A549 (cell line): ENCODE results near the gene EGFL7. TPM values are rescaled to one million over a fixed set of nuclear protein-coding genes. Genes with fewer than 3 reads are reported as not detected.

ENCODE experiments used
- ATAC-seq, 2 experiments: fragments of 200-7000 bp in 1 of 2; fragments of >200 bp in 1 of 2; cut with Nextera tagmentation in 1 of 2; cut with Tn5 transposase in 1 of 2; 3 replicates each; pipeline versions ENCODE4 v1.8.0 to v1.9.1; 2018 to 2020; ENCODE audit warnings: mild to moderate bottlenecking in 1 of 2, moderate library complexity in 1 of 2
- CTCF ChIA-PET: fragments of 300-600 bp; sonication (Branson Sonifier 250); formaldehyde crosslinking; extraction: SDS; loops from one replicate; lab custom pipeline; 2021; ENCODE audit warnings: antibody characterized with exemption, inconsistent platforms; lab: Yijun Ruan, JAX
- POLR2A ChIA-PET: fragments of 350-600 bp; formaldehyde crosslinking; extraction: SDS; loops from one replicate; lab custom pipeline; 2021; ENCODE audit warnings: antibody characterized with exemption, inconsistent platforms; lab: Yijun Ruan, JAX
- DNase-seq, 2 experiments: peaks; one replicate each; pipeline versions ENCODE4 v3.0.0 to v3.0.0-alpha.2; 2011 to 2016; ENCODE audit warnings: low read depth in 1 of 2, low spot score in 1 of 2
- FAIRE-seq: peaks from 2 replicates; lab custom pipeline; 2011; peaks lifted over from hg19 to GRCh38; lab: Jason Lieb, UNC
- H3K27ac ChIP-seq, 2 experiments: fragments of >200 bp; sonication (Bioruptor Twin); formaldehyde crosslinking; 3 replicates each; pipeline ENCODE4 v1.5.1; 2016 to 2017
- H3K4me1 ChIP-seq: fragments of >200 bp; sonication (Bioruptor Twin); formaldehyde crosslinking; 3 replicates; pipeline ENCODE4 v1.6.1; 2016
- H3K4me2 ChIP-seq: fragments of >200 bp; sonication (Bioruptor Twin); formaldehyde crosslinking; 3 replicates; pipeline ENCODE4 v1.6.1; 2016
- H3K4me3 ChIP-seq: fragments of >200 bp; sonication (Bioruptor Twin); formaldehyde crosslinking; 3 replicates; pipeline ENCODE4 v1.5.1; 2016
- H3K9me3 ChIP-seq: fragments of >200 bp; sonication (Bioruptor Twin); formaldehyde crosslinking; 3 replicates; pipeline ENCODE4 v1.6.1; 2016
- BCL3 ChIP-seq: fragments of >200 bp; sonication (Bioruptor Twin); formaldehyde crosslinking; IDR thresholded peaks from 3 replicates; pipeline ENCODE4 v1.6.1; 2016
- BHLHE40 ChIP-seq: IDR thresholded peaks from 2 replicates; pipeline ENCODE4 v1.6.1; 2012; ENCODE audit warnings: low read depth, low read length, inconsistent platforms
- CBX2 ChIP-seq: fragments of 200-600 bp; sonication (generic); IDR thresholded peaks from 2 replicates; pipeline ENCODE4 v1.6.1; 2016; ENCODE audit warnings: low read depth, mild to moderate bottlenecking, borderline replicate concordance
- CBX8 ChIP-seq: fragments of 200-600 bp; sonication (generic); IDR thresholded peaks from 2 replicates; pipeline ENCODE4 v1.6.1; 2016
- CEBPB ChIP-seq, 2 experiments: fragments of >200 bp in 1 of 2; sonication (Bioruptor Twin) in 1 of 2; formaldehyde crosslinking in 1 of 2; IDR thresholded peaks; 2 replicates each; pipeline ENCODE4 v1.6.1; 2012 to 2016
- E2F6 ChIP-seq: IDR thresholded peaks from 2 replicates; pipeline ENCODE4 v1.6.1; 2012; ENCODE audit warnings: low read depth, borderline replicate concordance
- ELK1 ChIP-seq: fragments of 150-350 bp; IDR thresholded peaks from 2 replicates; pipeline ENCODE4 v1.6.1; 2014; ENCODE audit warnings: low read depth, mild to moderate bottlenecking, low read length
- ESRRA ChIP-seq: fragments of 150-350 bp; IDR thresholded peaks from 2 replicates; pipeline ENCODE4 v1.6.1; 2014; ENCODE audit warnings: mild to moderate bottlenecking, low read length, borderline replicate concordance
- FOSB ChIP-seq: fragments of 250-450 bp; sonication (Bioruptor Pico); IDR thresholded peaks from 2 replicates; pipeline ENCODE4 v1.5.0; 2020; ENCODE audit warnings: mild to moderate bottlenecking, moderate library complexity
- FOSL2 ChIP-seq, 2 experiments: fragments of 450-650 bp in 1 of 2; fragments of >200 bp in 1 of 2; sonication (Bioruptor Twin) in 1 of 2; formaldehyde crosslinking; IDR thresholded peaks; 2 replicates each; pipeline versions ENCODE4 v1.5.0 to v1.6.1; 2016 to 2020; ENCODE audit warnings: mild to moderate bottlenecking in 1 of 2, moderate library complexity in 1 of 2
- GATA3 ChIP-seq: IDR thresholded peaks from 2 replicates; pipeline ENCODE4 v1.6.1; 2012; ENCODE audit warnings: borderline replicate concordance
- HEYL ChIP-seq: fragments of 250-450 bp; sonication (Bioruptor Pico); IDR thresholded peaks from 2 replicates; pipeline ENCODE4 v1.8.0; 2021; ENCODE audit warnings: mild to moderate bottlenecking, moderate library complexity
- HMGXB4 ChIP-seq: fragments of 250-450 bp; sonication (Bioruptor Pico); IDR thresholded peaks from 2 replicates; pipeline ENCODE4 v1.5.0; 2021; ENCODE audit warnings: mild to moderate bottlenecking, moderate library complexity, borderline replicate concordance
- HOXB5 ChIP-seq: fragments of 250-450 bp; sonication (Bioruptor Pico); IDR thresholded peaks from 2 replicates; pipeline ENCODE4 v1.5.0; 2020; ENCODE audit warnings: mild to moderate bottlenecking, moderate library complexity
- JUN ChIP-seq, 2 experiments: fragments of >200 bp; sonication (Bioruptor Twin); formaldehyde crosslinking; IDR thresholded peaks; 2 replicates in 1 of 2; 3 replicates in 1 of 2; pipeline ENCODE4 v1.6.1; 2016 to 2017
- JUNB ChIP-seq: fragments of >200 bp; sonication (Bioruptor Twin); formaldehyde crosslinking; IDR thresholded peaks from 2 replicates; pipeline ENCODE4 v1.6.1; 2016
- MAFK ChIP-seq: fragments of 450-650 bp; IDR thresholded peaks from 2 replicates; pipeline ENCODE4 v1.6.1; 2014; ENCODE audit not compliant: partially characterized antibody
- MAX ChIP-seq: IDR thresholded peaks from 2 replicates; pipeline ENCODE4 v1.6.1; 2012
- MAZ ChIP-seq: fragments of 150-350 bp; IDR thresholded peaks from 2 replicates; pipeline ENCODE4 v1.6.1; 2014; ENCODE audit warnings: antibody characterized with exemption, low read depth, low read length, borderline replicate concordance
- MYC ChIP-seq: IDR thresholded peaks from 2 replicates; pipeline ENCODE4 v1.6.1; 2012; ENCODE audit warnings: mild to moderate bottlenecking, inconsistent platforms, low read length, improper control_type of control experiment, borderline replicate concordance
- NFE2L2 ChIP-seq: fragments of 150-350 bp; conservative IDR thresholded peaks from 2 replicates; pipeline ENCODE4 v1.6.1; 2014; ENCODE audit warnings: low read length
- NPAS2 ChIP-seq: fragments of 250-450 bp; sonication (Bioruptor Pico); IDR thresholded peaks from 2 replicates; pipeline ENCODE4 v1.8.0; 2022; ENCODE audit warnings: mild to moderate bottlenecking, moderate library complexity, borderline replicate concordance
- RARB ChIP-seq: fragments of 250-450 bp; sonication (Bioruptor Pico); IDR thresholded peaks from 2 replicates; pipeline ENCODE4 v1.8.0; 2021; ENCODE audit warnings: mild to moderate bottlenecking, moderate library complexity
- RCOR1 ChIP-seq: fragments of 150-350 bp; IDR thresholded peaks from 2 replicates; pipeline ENCODE4 v1.6.1; 2014; ENCODE audit warnings: antibody characterized with exemption, low read length, low read depth
- RFX5 ChIP-seq: fragments of 450-650 bp; IDR thresholded peaks from 2 replicates; pipeline ENCODE4 v1.7.1; 2014; ENCODE audit warnings: antibody characterized with exemption, mild to moderate bottlenecking, moderate library complexity
- RNF2 ChIP-seq: fragments of 200-600 bp; sonication (generic); IDR thresholded peaks from 2 replicates; pipeline ENCODE4 v1.6.1; 2016; ENCODE audit warnings: low read depth, mild to moderate bottlenecking, antibody characterized with exemption, moderate library complexity, borderline replicate concordance
- SREBF2 ChIP-seq: fragments of 450-650 bp; IDR thresholded peaks from 2 replicates; pipeline ENCODE4 v1.6.1; 2014; ENCODE audit warnings: mild to moderate bottlenecking, moderate library complexity
- TFCP2L1 ChIP-seq: fragments of 250-450 bp; sonication (Bioruptor Pico); IDR thresholded peaks from 2 replicates; pipeline ENCODE4 v1.5.0; 2021; ENCODE audit warnings: mild to moderate bottlenecking
- ZC3H11A ChIP-seq: fragments of 450-650 bp; IDR thresholded peaks from 2 replicates; pipeline ENCODE4 v1.6.1; 2014; ENCODE audit warnings: antibody characterized with exemption, mild to moderate bottlenecking
- ZFP36 ChIP-seq: fragments of 450-650 bp; IDR thresholded peaks from 2 replicates; pipeline ENCODE4 v1.6.1; 2014; ENCODE audit warnings: borderline replicate concordance; ENCODE audit not compliant: partially characterized antibody
- ZSCAN20 ChIP-seq: fragments of 250-450 bp; sonication (Bioruptor Pico); IDR thresholded peaks from 2 replicates; pipeline ENCODE4 v1.8.0; 2022; ENCODE audit warnings: mild to moderate bottlenecking, moderate library complexity
- WGBS: methylation state at CpG from one replicate; pipeline ENCODE4 v1.1.6; 2017; ENCODE audit errors: missing lambda C conversion rate; 5-methylcytosine and 5-hydroxymethylcytosine counted together
- polyA plus RNA-seq, 4 experiments: library from polyadenylated mRNA; depleted of rRNA in 3 of 4; stranded (reverse); fragments of >200 nt; fragmentation: RNase III in 1 of 4; extraction: RNeasy Plus Mini Kit Qiagen cat#74134 plus additional on column Dnase treatment in 1 of 4; gene quantifications; 2 replicates in 3 of 4; 3 replicates in 1 of 4; pipeline ENCODE4 v1.2.3, GENCODE V29; 2011 to 2017
- TF ChIP-seq, protein P1 (sequence below): IDR thresholded peaks from 2 replicates; pipeline ENCODE4 v1.6.1; 2012
- TF ChIP-seq, protein P2 (sequence below): fragments of 450-650 bp; IDR thresholded peaks from 2 replicates; pipeline ENCODE4 v1.6.1; 2014; ENCODE audit warnings: antibody characterized with exemption

Gene EGFL7
- polyA plus RNA-seq, 2 of the 4 experiments (the other 2 are of a cell fraction): 19.9 to 34.4 TPM

DNA sequence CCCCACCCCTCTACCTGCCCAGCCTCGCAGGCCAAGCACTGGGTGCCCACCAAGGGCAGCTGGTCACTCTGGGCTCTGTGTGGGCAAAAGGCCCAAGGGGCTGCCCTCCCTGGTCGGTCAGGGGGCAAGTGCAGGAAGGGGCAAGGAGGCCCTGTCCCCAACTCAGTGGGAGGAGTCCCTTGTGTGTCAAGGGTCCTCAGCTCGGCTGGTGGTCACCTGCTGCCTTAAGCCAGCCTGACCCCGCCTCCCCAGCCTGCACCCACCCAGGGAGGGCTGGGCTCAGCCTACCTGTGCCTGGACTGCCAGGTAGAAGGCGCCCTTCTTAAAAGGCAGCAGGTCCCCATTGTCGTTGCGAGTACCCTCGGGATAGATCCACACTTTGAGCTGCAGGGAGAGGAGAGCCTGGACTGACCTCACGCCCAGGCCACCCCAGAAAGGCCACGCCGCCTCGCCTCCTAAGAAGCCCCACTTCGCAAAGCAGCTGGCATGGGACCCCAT, 13.6 kb downstream of the EGFL7 start:
- FAIRE-seq: no peak
- ChIA-PET POLR2A (no interaction called here), CTCF (interaction anchor here (0.9 to 7.9 kb wide), 7 partner anchors 9 to 188 kb away, joined by 3 to 186 read pairs (median 5); partner anchors contain the start of gene AGPAT2)

DNA sequence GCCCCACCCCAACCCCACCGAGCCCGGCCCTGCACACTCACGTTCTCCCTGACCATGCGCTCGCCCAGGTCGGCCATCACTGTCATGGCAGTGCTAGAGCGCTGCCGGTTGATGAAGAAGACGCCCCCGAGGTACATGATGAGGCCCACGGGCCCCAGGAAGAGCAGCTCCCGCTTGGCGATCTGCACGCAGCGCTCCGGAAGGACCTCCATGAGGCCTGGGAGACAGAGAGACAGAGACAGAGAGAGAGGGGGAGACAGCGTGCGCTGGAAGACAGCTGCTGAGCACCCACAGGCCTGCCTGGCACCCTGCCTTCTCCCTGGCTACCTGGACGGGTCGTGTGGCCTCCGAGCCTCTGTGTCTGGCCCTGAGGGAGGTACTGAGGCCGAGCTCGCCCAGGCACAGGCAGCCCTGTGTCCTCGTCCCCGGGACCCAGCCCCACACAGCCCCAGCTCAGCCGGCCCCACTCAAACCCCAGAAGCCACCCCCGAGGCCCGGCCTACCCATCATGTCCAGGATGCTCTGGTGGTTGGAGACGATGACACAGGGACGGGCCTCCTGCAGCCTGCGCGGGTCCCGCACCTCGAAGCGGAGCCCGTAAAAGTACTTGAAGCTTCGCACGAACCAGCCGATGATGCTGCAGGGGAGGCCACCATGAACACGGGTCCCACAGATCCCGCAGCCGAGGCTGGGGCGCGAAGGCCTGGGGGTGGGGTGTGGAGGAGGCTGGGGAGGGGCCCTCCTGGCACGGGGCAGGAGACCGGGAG, 14.4 kb downstream of the EGFL7 start:
- no peak overlapping the region for H3K4me2 ChIP-seq
- H3K27ac ChIP-seq: no peak overlapping the region
- no peak for TF ChIP-seq SREBF2
- no peak for TF ChIP-seq MAZ
- TF ChIP-seq CEBPB (IDR thresholded peaks at IDR 0.05): no peak
- no peak for TF ChIP-seq E2F6
- no peak for TF ChIP-seq RNF2
- TF ChIP-seq RCOR1: no peak
- TF ChIP-seq FOSL2 (IDR thresholded peaks at IDR 0.05): no peak
- TF ChIP-seq FOSL2 (CRISPR knock-in tag; IDR thresholded peaks at IDR 0.05): no peak
- TF ChIP-seq BHLHE40: no peak
- no peak for TF ChIP-seq GATA3
- no peak for TF ChIP-seq RARB (CRISPR knock-in tag)
- no peak for TF ChIP-seq NFE2L2
- no peak for TF ChIP-seq TFCP2L1 (CRISPR knock-in tag)
- TF ChIP-seq MYC: no peak
- no peak for TF ChIP-seq ELK1
- TF ChIP-seq, protein P1, sequence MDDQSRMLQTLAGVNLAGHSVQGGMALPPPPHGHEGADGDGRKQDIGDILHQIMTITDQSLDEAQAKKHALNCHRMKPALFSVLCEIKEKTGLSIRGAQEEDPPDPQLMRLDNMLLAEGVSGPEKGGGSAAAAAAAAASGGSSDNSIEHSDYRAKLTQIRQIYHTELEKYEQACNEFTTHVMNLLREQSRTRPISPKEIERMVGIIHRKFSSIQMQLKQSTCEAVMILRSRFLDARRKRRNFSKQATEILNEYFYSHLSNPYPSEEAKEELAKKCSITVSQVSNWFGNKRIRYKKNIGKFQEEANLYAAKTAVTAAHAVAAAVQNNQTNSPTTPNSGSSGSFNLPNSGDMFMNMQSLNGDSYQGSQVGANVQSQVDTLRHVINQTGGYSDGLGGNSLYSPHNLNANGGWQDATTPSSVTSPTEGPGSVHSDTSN: no peak
- TF ChIP-seq, protein P2, sequence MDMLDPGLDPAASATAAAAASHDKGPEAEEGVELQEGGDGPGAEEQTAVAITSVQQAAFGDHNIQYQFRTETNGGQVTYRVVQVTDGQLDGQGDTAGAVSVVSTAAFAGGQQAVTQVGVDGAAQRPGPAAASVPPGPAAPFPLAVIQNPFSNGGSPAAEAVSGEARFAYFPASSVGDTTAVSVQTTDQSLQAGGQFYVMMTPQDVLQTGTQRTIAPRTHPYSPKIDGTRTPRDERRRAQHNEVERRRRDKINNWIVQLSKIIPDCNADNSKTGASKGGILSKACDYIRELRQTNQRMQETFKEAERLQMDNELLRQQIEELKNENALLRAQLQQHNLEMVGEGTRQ: no peak
- TF ChIP-seq FOSB (CRISPR knock-in tag): no peak
- no peak for TF ChIP-seq NPAS2 (CRISPR knock-in tag)
- no peak for TF ChIP-seq BCL3
- H3K4me3 ChIP-seq: no peak overlapping the region
- FAIRE-seq (no peak), ATAC-seq (no peak), DNase-seq (no peak)
- peaks cover 28% of the 10 kb centered on the region for H3K4me1 ChIP-seq
- H3K9me3 ChIP-seq: no peaks in the 10 kb centered on the region
- ChIA-PET CTCF (interaction anchor here (0.9 to 7.9 kb wide), 7 partner anchors 9 to 188 kb away, joined by 3 to 186 read pairs (median 4); partner anchors contain the start of gene AGPAT2), POLR2A (interaction anchor here (0.5 kb wide), 1 partner anchor 156 kb away, joined by 3 read pairs; no protein-coding TSS in a partner anchor)
- 93% methylated on average over 19 of the region's 46 CpGs for WGBS

More for the DNA sequence above, 13.6 kb downstream of the EGFL7 start:
- DNase-seq: no peak
- H3K9me3 ChIP-seq: no peaks in the 10 kb centered on the region
- no peak for ATAC-seq
- H3K27ac ChIP-seq: no peak overlapping the region
- WGBS: 90% methylated on average over 10 of the region's 13 CpGs
- H3K4me2 ChIP-seq: no peak overlapping the region
- TF ChIP-seq JUNB: no peak
- TF ChIP-seq CBX8: no peak
- TF ChIP-seq NPAS2 (CRISPR knock-in tag): no peak
- no peak for TF ChIP-seq CBX2
- no peak for TF ChIP-seq ZC3H11A
- no peak for TF ChIP-seq HEYL (CRISPR knock-in tag)
- no peak for TF ChIP-seq FOSB (CRISPR knock-in tag)
- no peak for TF ChIP-seq ESRRA
- no peak for TF ChIP-seq HOXB5 (CRISPR knock-in tag)
- TF ChIP-seq ZFP36: no peak
- no peak for TF ChIP-seq MAX
- no peak for TF ChIP-seq BHLHE40
- no peak for TF ChIP-seq HMGXB4
- TF ChIP-seq RFX5: no peak
- no peak for TF ChIP-seq MAFK
- no peak for TF ChIP-seq JUN (IDR thresholded peaks at IDR 0.05)
- no peak for TF ChIP-seq ZSCAN20 (CRISPR knock-in tag)
- H3K4me1 ChIP-seq: peaks cover 35% of the 10 kb centered on the region
- H3K4me3 ChIP-seq: no peak overlapping the region
